K562 (cell line): ENCODE data around the gene ADARB2. TPM values are rescaled to one million over a fixed set of nuclear protein-coding genes. Genes with fewer than 3 reads are reported as not detected.

Experiments used
- ATAC-seq: fragments of 200-7000 bp; cut with Tn5 transposase; 3 replicates; pipeline ENCODE4 v1.9.1; 2020; ENCODE audit warnings: moderate library complexity
- BruUV-seq: library from RNA; stranded (reverse); fragments of 400-500 nt; replicated peaks from 2 replicates; lab custom pipeline; 2021; lab: Mats Ljungman, UMichigan
- CTCF ChIA-PET: fragments of 300-600 bp; formaldehyde crosslinking; extraction: SDS; loops from one replicate; lab custom pipeline; 2021; ENCODE audit warnings: low intra/inter-chr PET ratio; lab: Yijun Ruan, JAX
- POLR2A ChIA-PET: fragments of 300-600, 350-650 bp; sonication (Branson Sonifier 250); formaldehyde crosslinking; extraction: SDS; loops from one replicate; lab custom pipeline; 2021; ENCODE audit warnings: antibody characterized with exemption, inconsistent platforms; lab: Yijun Ruan, JAX
- DNase-seq, 4 experiments: peaks; one replicate each; pipeline versions ENCODE4 v3.0.0 to v3.0.0-alpha.2; 2011 to 2018; ENCODE audit warnings: low spot score in 3 of 4, mixed read lengths in 3 of 4; ENCODE audit errors: extremely low read depth in 1 of 4
- FAIRE-seq: peaks from 2 replicates; lab custom pipeline; 2011; peaks lifted over from hg19 to GRCh38; lab: Jason Lieb, UNC
- H2AFZ ChIP-seq: 2 replicates; pipeline ENCODE4 v1.6.0; 2011; ENCODE audit warnings: low read depth, low read length, control low read depth, inconsistent platforms
- H3K27ac ChIP-seq: fragments of 200-600 bp; 3 replicates; pipeline ENCODE4 v1.8.0; 2011; ENCODE audit warnings: low read depth, mild to moderate bottlenecking, control low read depth, inconsistent platforms, low read length, moderate library complexity, mixed read lengths; ENCODE audit errors: extremely low read depth
- H3K27me3 ChIP-seq, 2 experiments: fragments of 300-600 bp in 1 of 2; 2 replicates in 1 of 2; 3 replicates in 1 of 2; pipeline versions ENCODE4 v1.6.0 to v1.8.0; 2011; ENCODE audit warnings: inconsistent platforms in 2 of 2, low read length in 2 of 2, mild to moderate bottlenecking in 1 of 2, mixed read lengths in 1 of 2, moderate library complexity in 1 of 2; ENCODE audit not compliant: control insufficient read depth in 2 of 2, insufficient read depth in 2 of 2
- H3K36me3 ChIP-seq: fragments of 300-600 bp; 3 replicates; pipeline ENCODE4 v1.8.0; 2011; ENCODE audit warnings: mild to moderate bottlenecking, low read length, inconsistent platforms; ENCODE audit not compliant: control insufficient read depth, insufficient read depth
- H3K4me1 ChIP-seq, 2 experiments: fragments of 200-600 bp in 1 of 2; replicated peaks in 1 of 2; 2 replicates in 1 of 2; 3 replicates in 1 of 2; pipeline versions ENCODE4 v1.5.1 to v1.8.0; 2011; ENCODE audit warnings: inconsistent platforms in 2 of 2, low read length in 2 of 2, mild to moderate bottlenecking in 1 of 2, mixed read lengths in 1 of 2, moderate library complexity in 1 of 2; ENCODE audit not compliant: control insufficient read depth in 2 of 2, insufficient read depth in 2 of 2
- H3K4me2 ChIP-seq: 2 replicates; pipeline ENCODE4 v1.6.1; 2011; ENCODE audit warnings: low read length, control low read depth, inconsistent platforms, mixed read lengths; ENCODE audit not compliant: insufficient read depth
- H3K4me3 ChIP-seq: fragments of 200-600 bp; sonication (generic), shearing (Covaris generic); 2 replicates; pipeline ENCODE4 v1.5.1; 2016; ENCODE audit warnings: control low read depth, inconsistent platforms
- H3K79me2 ChIP-seq: fragments of 200-600 bp; 3 replicates; pipeline ENCODE4 v1.8.0; 2011; ENCODE audit warnings: low read length, inconsistent platforms; ENCODE audit not compliant: control insufficient read depth, insufficient read depth
- H3K9ac ChIP-seq, 2 experiments: 2 replicates each; pipeline versions ENCODE4 v1.6.0 to v1.6.1; 2011; ENCODE audit warnings: low read depth in 2 of 2, low read length in 2 of 2, control low read depth in 1 of 2, inconsistent platforms in 1 of 2, mild to moderate bottlenecking in 1 of 2, mixed read lengths in 1 of 2; ENCODE audit not compliant: insufficient read depth in 1 of 2
- H3K9me1 ChIP-seq: one replicate; pipeline ENCODE4 v1.6.0; 2011; ENCODE audit warnings: inconsistent platforms, mild to moderate bottlenecking, low read length, moderate library complexity; ENCODE audit not compliant: control insufficient read depth, insufficient read depth
- H3K9me3 ChIP-seq: replicated peaks from 2 replicates; pipeline ENCODE4 v1.5.1; 2011; ENCODE audit warnings: low read depth, low read length, inconsistent platforms; ENCODE audit not compliant: control insufficient read depth, insufficient read depth
- H4K20me1 ChIP-seq: replicated peaks from 2 replicates; pipeline ENCODE4 v1.6.1; 2011; ENCODE audit warnings: low read length, inconsistent platforms, mixed read lengths; ENCODE audit not compliant: control insufficient read depth, insufficient read depth
- HEY1 ChIP-seq: fragments of 250-450 bp; sonication (Bioruptor Pico); IDR thresholded peaks from 2 replicates; pipeline ENCODE4 v1.5.0; 2020; ENCODE audit warnings: mild to moderate bottlenecking, moderate library complexity, borderline replicate concordance
- ILF3 ChIP-seq: fragments of 450-650 bp; IDR thresholded peaks from 2 replicates; pipeline ENCODE4 v1.6.1; 2018; ENCODE audit warnings: antibody characterized with exemption, mild to moderate bottlenecking, moderate library complexity, borderline replicate concordance
- MTA1 ChIP-seq: fragments of 450-650 bp; IDR thresholded peaks from 2 replicates; pipeline ENCODE4 v1.6.1; 2017; ENCODE audit warnings: borderline replicate concordance
- NRF1 ChIP-seq, 2 experiments: fragments of 450-650 bp; IDR thresholded peaks in 1 of 2; conservative IDR thresholded peaks in 1 of 2; 2 replicates each; pipeline ENCODE4 v1.6.1; 2014; ENCODE audit warnings: mild to moderate bottlenecking in 2 of 2
- OTX1 ChIP-seq: fragments of 450-650 bp; formaldehyde crosslinking; IDR thresholded peaks from 2 replicates; pipeline ENCODE4 v1.4.0; 2022; ENCODE audit warnings: mild to moderate bottlenecking
- PCBP2 ChIP-seq: fragments of 200-400 bp; formaldehyde crosslinking; IDR thresholded peaks from 2 replicates; pipeline ENCODE4 v1.6.1; 2018; ENCODE audit warnings: low read length, low read depth, mild to moderate bottlenecking, moderate library complexity; ENCODE audit not compliant: poor library complexity, severe bottlenecking
- PHF20 ChIP-seq: fragments of 450-650 bp; IDR thresholded peaks from 2 replicates; pipeline ENCODE4 v1.6.1; 2018; ENCODE audit not compliant: partially characterized antibody
- POLR2AphosphoS5 ChIP-seq: IDR thresholded peaks from 2 replicates; pipeline ENCODE4 v1.6.1; 2011; ENCODE audit warnings: mild to moderate bottlenecking, low read depth, low read length, moderate library complexity; ENCODE audit not compliant: control insufficient read depth, insufficient read depth
- PYGO2 ChIP-seq: fragments of 450-650 bp; IDR thresholded peaks from 2 replicates; pipeline ENCODE4 v1.6.1; 2016; ENCODE audit warnings: mild to moderate bottlenecking, missing genetic modification characterization, moderate library complexity, missing compliant biosample characterization
- SMAD2 ChIP-seq: fragments of 150-350 bp; IDR thresholded peaks from 2 replicates; pipeline ENCODE4 v1.6.1; 2014; ENCODE audit warnings: low read depth, mild to moderate bottlenecking, low read length
- TAF7 ChIP-seq: fragments of 450-650 bp; IDR thresholded peaks from 2 replicates; pipeline ENCODE4 v1.6.1; 2016; ENCODE audit warnings: missing genetic modification characterization, missing compliant biosample characterization
- ZNF77 ChIP-seq: fragments of 250-450 bp; sonication (Bioruptor Pico); IDR thresholded peaks from 2 replicates; pipeline ENCODE4 v1.5.0; 2020
- WGBS: fragments of 100-300 bp; shearing (Covaris generic); methylation state at CpG from one replicate; pipeline ENCODE4 v1.1.6; 2016; ENCODE audit warnings: low coverage, mixed read lengths; ENCODE audit not compliant: insufficient coverage; ENCODE audit errors: missing lambda C conversion rate; 5-methylcytosine and 5-hydroxymethylcytosine counted together
- in situ Hi-C: fragments of 300-500 bp; cut with MboI; formaldehyde crosslinking; loops from 4 replicates; pipeline ENCODE4 v1.15.0; 2018; ENCODE audit warnings: inconsistent platforms, mixed read lengths
- intact Hi-C: fragments of 100-400 bp; cut with micrococcal nuclease; formaldehyde crosslinking; loops from 2 replicates; pipeline ENCODE4 v1.14.2; 2022
- polyA plus RNA-seq, 8 experiments: library from polyadenylated mRNA; depleted of rRNA in 4 of 8; stranded (reverse) in 5 of 8; unstranded in 3 of 8; fragments of >200 nt; fragmentation: Nextera tagmentation in 2 of 8; fragmentation: Illumina TruSeq in 1 of 8; extraction: Ambion mirVana in 2 of 8; extraction: Trizol in 1 of 8; gene quantifications; 2 replicates each; pipeline versions ENCODE4 v1.2.1 to v1.2.3, GENCODE V29; 2011 to 2014; ENCODE audit warnings: inconsistent platforms in 1 of 8, missing spikeins in 1 of 8
- total RNA-seq, 7 experiments: library from RNA; depleted of rRNA in 6 of 7; stranded (reverse); fragments of >200 nt in 6 of 7; fragmentation: Illumina TruSeq in 2 of 7; extraction: Trizol in 2 of 7; gene quantifications; 2 replicates each; pipeline versions ENCODE4 v1.2.1 to v1.2.3, GENCODE V29; 2011 to 2021; ENCODE audit warnings: low replicate concordance in 1 of 7
- TF ChIP-seq, protein P1 (sequence below): fragments of 250-450 bp; sonication (Bioruptor Pico); IDR thresholded peaks from 2 replicates; pipeline ENCODE4 v1.4.0; 2020
- TF ChIP-seq, protein P2 (sequence below), 2 experiments: fragments of 450-650 bp in 1 of 2; sonication (generic) in 1 of 2; formaldehyde crosslinking; conservative IDR thresholded peaks; 2 replicates each; pipeline versions ENCODE4 v1.4.0 to v1.8.1; 2020 to 2022; ENCODE audit warnings: mild to moderate bottlenecking in 1 of 2, missing genetic modification reagents in 1 of 2
- TF ChIP-seq, protein P3 (sequence below): fragments of 450-650 bp; conservative IDR thresholded peaks from 2 replicates; pipeline ENCODE4 v1.6.1; 2016; ENCODE audit warnings: missing genetic modification characterization, low read depth, mild to moderate bottlenecking, missing compliant biosample characterization, moderate library complexity
- TF ChIP-seq, protein P4 (sequence below): sonication (generic); formaldehyde crosslinking; IDR thresholded peaks from 2 replicates; pipeline ENCODE4 v1.8.0; 2022; ENCODE audit warnings: mild to moderate bottlenecking, missing genetic modification reagents

The ADARB2 gene
- total and polyA plus RNA-seq, 9 of the 15 experiments (the other 6 are each of a cell fraction or from before 2014, with no cell fraction given): not detected

DNA sequence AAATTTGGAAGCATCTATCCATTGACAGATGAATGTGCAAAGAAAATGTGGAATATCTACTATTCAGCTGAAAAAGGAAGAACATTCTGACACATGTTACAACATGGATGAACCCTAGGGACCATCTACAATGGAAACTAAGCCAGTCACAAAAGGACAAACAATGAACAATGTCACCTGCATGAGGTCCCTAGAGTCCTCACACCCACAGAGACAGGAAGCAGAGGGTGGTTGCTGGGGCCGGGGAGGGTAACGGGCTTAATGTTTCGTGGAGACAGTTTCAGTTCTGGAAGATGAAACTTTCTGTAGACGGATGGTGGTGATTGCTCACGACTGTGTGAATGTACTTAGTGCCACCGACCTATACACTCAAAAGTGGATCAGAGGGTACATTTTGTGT, 282.9 kb downstream of the ADARB2 start:
- ChIA-PET POLR2A (no interaction called here), CTCF (no interaction called here)
- Histone ChIP-seq H3K9ac (no peak overlapping the region), H3K27me3 (peaks cover 3 to 8% of the 10 kb centered on the region in 2 experiments; a peak in 2 of 5 replicates), H3K79me2 (no peaks in the 10 kb centered on the region), H3K36me3 (no peaks in the 10 kb centered on the region), H3K4me3 (no peak overlapping the region), H3K4me1 (no peaks in the 10 kb centered on the region), H2AFZ (no peak overlapping the region), H3K9me1 (no peaks in the 10 kb centered on the region), H4K20me1 (no peaks in the 10 kb centered on the region), H3K27ac (no peak overlapping the region), H3K4me2 (no peak overlapping the region), H3K9me3 (no peaks in the 10 kb centered on the region)
- no peak for ATAC-seq
- BruUV-seq: no TSS peak
- in situ Hi-C loops: no loop called here
- FAIRE-seq: no peak
- DNase-seq: no peak
- 3% methylated on average over 6 of the region's 6 CpGs for WGBS
- intact Hi-C loops: no loop called here
- TF ChIP-seq ZNF77: no peak
- no peak for TF ChIP-seq PYGO2 (tag)
- TF ChIP-seq, protein P1, sequence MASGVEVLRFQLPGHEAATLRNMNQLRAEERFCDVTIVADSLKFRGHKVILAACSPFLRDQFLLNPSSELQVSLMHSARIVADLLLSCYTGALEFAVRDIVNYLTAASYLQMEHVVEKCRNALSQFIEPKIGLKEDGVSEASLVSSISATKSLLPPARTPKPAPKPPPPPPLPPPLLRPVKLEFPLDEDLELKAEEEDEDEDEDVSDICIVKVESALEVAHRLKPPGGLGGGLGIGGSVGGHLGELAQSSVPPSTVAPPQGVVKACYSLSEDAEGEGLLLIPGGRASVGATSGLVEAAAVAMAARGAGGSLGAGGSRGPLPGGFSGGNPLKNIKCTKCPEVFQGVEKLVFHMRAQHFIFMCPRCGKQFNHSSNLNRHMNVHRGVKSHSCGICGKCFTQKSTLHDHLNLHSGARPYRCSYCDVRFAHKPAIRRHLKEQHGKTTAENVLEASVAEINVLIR: no peak
- TF ChIP-seq, protein P2, sequence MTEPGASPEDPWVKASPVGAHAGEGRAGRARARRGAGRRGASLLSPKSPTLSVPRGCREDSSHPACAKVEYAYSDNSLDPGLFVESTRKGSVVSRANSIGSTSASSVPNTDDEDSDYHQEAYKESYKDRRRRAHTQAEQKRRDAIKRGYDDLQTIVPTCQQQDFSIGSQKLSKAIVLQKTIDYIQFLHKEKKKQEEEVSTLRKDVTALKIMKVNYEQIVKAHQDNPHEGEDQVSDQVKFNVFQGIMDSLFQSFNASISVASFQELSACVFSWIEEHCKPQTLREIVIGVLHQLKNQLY (CRISPR knock-in tag; conservative IDR thresholded peaks at IDR 0.05): no peak
- TF ChIP-seq TAF7 (tag): no peak
- TF ChIP-seq, protein P3, sequence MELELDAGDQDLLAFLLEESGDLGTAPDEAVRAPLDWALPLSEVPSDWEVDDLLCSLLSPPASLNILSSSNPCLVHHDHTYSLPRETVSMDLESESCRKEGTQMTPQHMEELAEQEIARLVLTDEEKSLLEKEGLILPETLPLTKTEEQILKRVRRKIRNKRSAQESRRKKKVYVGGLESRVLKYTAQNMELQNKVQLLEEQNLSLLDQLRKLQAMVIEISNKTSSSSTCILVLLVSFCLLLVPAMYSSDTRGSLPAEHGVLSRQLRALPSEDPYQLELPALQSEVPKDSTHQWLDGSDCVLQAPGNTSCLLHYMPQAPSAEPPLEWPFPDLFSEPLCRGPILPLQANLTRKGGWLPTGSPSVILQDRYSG (tag): no peak
- TF ChIP-seq, protein P4, sequence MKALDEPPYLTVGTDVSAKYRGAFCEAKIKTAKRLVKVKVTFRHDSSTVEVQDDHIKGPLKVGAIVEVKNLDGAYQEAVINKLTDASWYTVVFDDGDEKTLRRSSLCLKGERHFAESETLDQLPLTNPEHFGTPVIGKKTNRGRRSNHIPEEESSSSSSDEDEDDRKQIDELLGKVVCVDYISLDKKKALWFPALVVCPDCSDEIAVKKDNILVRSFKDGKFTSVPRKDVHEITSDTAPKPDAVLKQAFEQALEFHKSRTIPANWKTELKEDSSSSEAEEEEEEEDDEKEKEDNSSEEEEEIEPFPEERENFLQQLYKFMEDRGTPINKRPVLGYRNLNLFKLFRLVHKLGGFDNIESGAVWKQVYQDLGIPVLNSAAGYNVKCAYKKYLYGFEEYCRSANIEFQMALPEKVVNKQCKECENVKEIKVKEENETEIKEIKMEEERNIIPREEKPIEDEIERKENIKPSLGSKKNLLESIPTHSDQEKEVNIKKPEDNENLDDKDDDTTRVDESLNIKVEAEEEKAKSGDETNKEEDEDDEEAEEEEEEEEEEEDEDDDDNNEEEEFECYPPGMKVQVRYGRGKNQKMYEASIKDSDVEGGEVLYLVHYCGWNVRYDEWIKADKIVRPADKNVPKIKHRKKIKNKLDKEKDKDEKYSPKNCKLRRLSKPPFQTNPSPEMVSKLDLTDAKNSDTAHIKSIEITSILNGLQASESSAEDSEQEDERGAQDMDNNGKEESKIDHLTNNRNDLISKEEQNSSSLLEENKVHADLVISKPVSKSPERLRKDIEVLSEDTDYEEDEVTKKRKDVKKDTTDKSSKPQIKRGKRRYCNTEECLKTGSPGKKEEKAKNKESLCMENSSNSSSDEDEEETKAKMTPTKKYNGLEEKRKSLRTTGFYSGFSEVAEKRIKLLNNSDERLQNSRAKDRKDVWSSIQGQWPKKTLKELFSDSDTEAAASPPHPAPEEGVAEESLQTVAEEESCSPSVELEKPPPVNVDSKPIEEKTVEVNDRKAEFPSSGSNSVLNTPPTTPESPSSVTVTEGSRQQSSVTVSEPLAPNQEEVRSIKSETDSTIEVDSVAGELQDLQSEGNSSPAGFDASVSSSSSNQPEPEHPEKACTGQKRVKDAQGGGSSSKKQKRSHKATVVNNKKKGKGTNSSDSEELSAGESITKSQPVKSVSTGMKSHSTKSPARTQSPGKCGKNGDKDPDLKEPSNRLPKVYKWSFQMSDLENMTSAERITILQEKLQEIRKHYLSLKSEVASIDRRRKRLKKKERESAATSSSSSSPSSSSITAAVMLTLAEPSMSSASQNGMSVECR (CRISPR knock-in tag): no peak
- no peak for TF ChIP-seq MTA1
- TF ChIP-seq ILF3: no peak
- no peak for TF ChIP-seq PCBP2
- no peak for TF ChIP-seq OTX1 (CRISPR knock-in tag)
- no peak for TF ChIP-seq POLR2AphosphoS5
- no peak for TF ChIP-seq HEY1 (CRISPR knock-in tag)
- TF ChIP-seq SMAD2: no peak
- TF ChIP-seq NRF1 (conservative IDR thresholded peaks at IDR 0.05 in 1 of 2, IDR thresholded peaks at IDR 0.05 in 1 of 2): no peak
- TF ChIP-seq PHF20: no peak
